HCT116 (cell line): ENCODE data around the gene AMOTL1.

ENCODE experiments used
- CEBPB ChIP-seq: IDR thresholded peaks from 2 replicates; pipeline ENCODE4 v1.6.1; 2012; ENCODE audit warnings: low read depth
- CTCF ChIP-seq, 3 experiments: fragments of 200-600 bp in 1 of 3; sonication (generic) in 1 of 3; IDR thresholded peaks in 2 of 3; conservative IDR thresholded peaks in 1 of 3; 2 replicates each; pipeline ENCODE4 v1.5.1; 2012 to 2017; ENCODE audit warnings: low read depth in 2 of 3, low read length in 2 of 3, antibody characterized with exemption in 1 of 3, borderline replicate concordance in 1 of 3, control low read depth in 1 of 3, mild to moderate bottlenecking in 1 of 3, mixed read lengths in 1 of 3, mixed run types in 1 of 3, moderate library complexity in 1 of 3; ENCODE audit not compliant: insufficient read depth in 1 of 3
- EZH2 ChIP-seq: fragments of 200-600 bp; sonication (generic); IDR thresholded peaks from 2 replicates; pipeline ENCODE4 v1.6.1; 2017; ENCODE audit warnings: antibody characterized with exemption, mixed run types
- POLR2AphosphoS5 ChIP-seq: IDR thresholded peaks from 2 replicates; pipeline ENCODE4 v1.6.1; 2011; ENCODE audit warnings: mild to moderate bottlenecking, low read depth, low read length, moderate library complexity
- SP1 ChIP-seq: IDR thresholded peaks from 2 replicates; pipeline ENCODE4 v1.6.1; 2012; ENCODE audit warnings: low read depth
- TCF7L2 ChIP-seq: IDR thresholded peaks from 2 replicates; pipeline ENCODE4 v1.7.0; 2011; ENCODE audit warnings: borderline replicate concordance, inconsistent platforms; ENCODE audit not compliant: insufficient read depth, insufficient read length; ENCODE audit errors: extremely low read depth
- ZBTB33 ChIP-seq: IDR thresholded peaks from 2 replicates; pipeline ENCODE4 v1.6.1; 2011; ENCODE audit warnings: mild to moderate bottlenecking, low read length, moderate library complexity; ENCODE audit not compliant: insufficient replicate concordance; ENCODE audit errors: extremely low read depth
- ZFX ChIP-seq: fragments of 450-650 bp; IDR thresholded peaks from 2 replicates; pipeline ENCODE4 v1.6.1; 2017

DNA sequence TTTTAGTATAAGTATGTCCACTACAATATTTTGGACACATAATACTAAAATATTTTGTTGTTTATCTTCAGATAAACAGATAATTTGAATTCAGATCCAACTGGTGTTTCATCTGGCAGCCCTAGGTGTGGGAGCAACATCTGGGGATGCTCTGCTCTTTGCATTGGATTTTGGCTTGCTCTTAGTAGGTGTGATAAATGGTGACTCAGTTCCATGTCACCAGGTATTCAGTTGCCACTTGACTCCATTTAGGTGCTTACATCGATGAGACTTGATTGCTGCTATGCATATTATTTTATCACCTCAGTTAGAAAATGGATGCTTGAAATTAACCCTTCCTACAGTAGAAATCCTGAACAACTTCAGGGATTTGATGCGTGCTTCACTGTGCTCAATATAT is 13.3 kb upstream of the AMOTL1 start:
- no peak for TF ChIP-seq TCF7L2
- TF ChIP-seq ZBTB33: no peak
- no peak for TF ChIP-seq CTCF (IDR thresholded peaks at IDR 0.05 in 2 of 3, conservative IDR thresholded peaks at IDR 0.05 in 1 of 3; ENCODE audit: borderline replicate concordance in 1 of 3, insufficient read depth in 1 of 3, low read depth in 2 of 3, low read length in 2 of 3)
- no peak for TF ChIP-seq POLR2AphosphoS5
- no peak for TF ChIP-seq CEBPB
- no peak for TF ChIP-seq SP1
- TF ChIP-seq EZH2: no peak
- no peak for TF ChIP-seq ZFX
